Kidney (tissue), 14 donors: Measurements from ENCODE around the gene USP28. TPM values are rescaled to one million over a fixed set of nuclear protein-coding genes. Genes with fewer than 3 reads are reported as not detected.

Experiments
- DNase-seq, 5 donors: peaks; one replicate each; pipeline ENCODE4 v3.0.0-alpha.2; 2013 to 2020
- FAIRE-seq: peaks from 2 replicates; lab custom pipeline; 2012; peaks lifted over from hg19 to GRCh38; lab: Jason Lieb, UNC
- H3K27ac ChIP-seq, 2 donors: one replicate each; pipeline ENCODE4 v1.7.0; 2013; ENCODE audit warnings: low read depth in 2 of 2, low read length in 2 of 2, inconsistent platforms in 1 of 2
- H3K27me3 ChIP-seq: one replicate; pipeline ENCODE4 v1.7.1; 2013; ENCODE audit warnings: low read length, inconsistent platforms; ENCODE audit not compliant: control insufficient read depth, insufficient read depth
- H3K36me3 ChIP-seq, 3 donors: one replicate each; pipeline versions ENCODE4 v1.7.0 to v1.7.1; 2013; ENCODE audit warnings: low read length in 3 of 3, control low read depth in 1 of 3, inconsistent platforms in 1 of 3; ENCODE audit not compliant: insufficient read depth in 3 of 3, control insufficient read depth in 2 of 3
- H3K4me1 ChIP-seq, 3 donors: one replicate each; pipeline versions ENCODE4 v1.7.0 to v1.7.1; 2013; ENCODE audit warnings: low read length in 3 of 3, inconsistent platforms in 1 of 3, low read depth in 1 of 3; ENCODE audit not compliant: control insufficient read depth in 2 of 3, insufficient read depth in 2 of 3
- H3K4me3 ChIP-seq, 3 donors: one replicate each; pipeline versions ENCODE4 v1.7.0 to v1.8.1; 2013; ENCODE audit warnings: low read length in 3 of 3, control low read depth in 1 of 3, inconsistent platforms in 1 of 3
- H3K9ac ChIP-seq, 3 donors: one replicate each; pipeline versions ENCODE4 v1.7.0 to v1.7.1; 2013; ENCODE audit warnings: low read length in 3 of 3, control low read depth in 1 of 3, inconsistent platforms in 1 of 3
- H3K9me3 ChIP-seq, 3 donors: one replicate each; pipeline versions ENCODE4 v1.7.0 to v1.7.1; 2013; ENCODE audit warnings: low read length in 3 of 3, control low read depth in 1 of 3, inconsistent platforms in 1 of 3; ENCODE audit not compliant: control insufficient read depth in 2 of 3, insufficient read depth in 1 of 3
- CTCF ChIP-seq: IDR thresholded peaks from 3 replicates; pipeline ENCODE4 v1.5.1; 2012; ENCODE audit warnings: mild to moderate bottlenecking, moderate library complexity, borderline replicate concordance; ENCODE audit not compliant: insufficient read depth; ENCODE audit errors: extremely low read depth
- intact Hi-C: fragments of 100-400 bp; cut with DNase I; formaldehyde crosslinking; loops from one replicate; pipeline ENCODE4 v1.11.1; 2022
- polyA plus RNA-seq: library from polyadenylated mRNA; stranded (reverse); fragments of 350-450 nt; fragmentation: Illumina TruSeq; extraction: RNeasy Lipid Tissue Mini Kit (QIAGEN cat#74804); gene quantifications from one replicate; pipeline ENCODE4 v1.2.3, GENCODE V29; 2014; ENCODE audit warnings: low read depth, low replicate concordance; ENCODE audit not compliant: insufficient read depth
- total RNA-seq: library from RNA; stranded (reverse); fragmentation: NEBNext Ultra II Directional; extraction: Animal tissue kit (Norgen Biotek cat#: 25700); gene quantifications from one replicate; pipeline ENCODE4 v1.2.1, GENCODE V29; 2021
- donor health status: control.
- donor health status: control.
- donor health status: control.
- donor health status: control.
- donor health status: control.
- donor health status: DM: yes; HTN: yes; CAD: no.
- donor health status: Normal renal cell carcinoma (clear cell type).

USP28 gene
- total and polyA plus RNA-seq, 2 donors from 2014 or later, result 5.3 to 19.4 TPM

- FAIRE-seq, result no peak
Measured at GRCh38 chr11:113806406-113806805, 69.0 kb downstream of the USP28 start.

DNA sequence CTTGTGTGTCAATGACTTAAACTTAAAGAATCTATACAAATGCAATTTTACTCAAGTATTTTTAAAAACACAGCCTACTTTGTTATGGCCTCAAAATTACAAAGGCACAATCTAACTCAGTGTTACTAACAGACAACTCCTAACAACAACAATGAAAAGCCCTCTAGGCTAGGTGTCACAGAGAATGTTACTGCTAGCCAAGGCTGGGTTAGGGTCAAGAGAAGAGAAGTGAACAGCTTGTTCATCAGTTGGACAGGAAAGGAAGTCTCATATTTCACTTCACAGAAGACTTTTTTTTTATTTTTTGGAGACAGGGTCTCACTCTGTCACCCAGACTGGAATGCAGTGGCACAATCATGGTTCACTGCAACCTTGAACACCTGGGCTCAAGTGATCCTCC lies 69.7 kb downstream of the USP28 start:
- no peak for TF ChIP-seq CTCF
- H3K27ac ChIP-seq, result no peak overlapping the region
- no peak overlapping the region for H3K9ac ChIP-seq
- H3K27me3 ChIP-seq, result no peaks in the 10 kb centered on the region
- no peaks in the 10 kb centered on the region for H3K9me3 ChIP-seq
- no peak overlapping the region for H3K4me3 ChIP-seq
- FAIRE-seq (no peak), DNase-seq (no peak)
- intact Hi-C loops, result no loop called here
- H3K36me3 ChIP-seq, result peaks cover 0 to 37% (median 19%) of the 10 kb centered on the region in 3 donors
- no peaks in the 10 kb centered on the region for H3K4me1 ChIP-seq

More at GRCh38 chr11:113806406-113806805, 69.0 kb downstream of the USP28 start:
- no peak overlapping the region for H3K27ac ChIP-seq
- no peaks in the 10 kb centered on the region for H3K27me3 ChIP-seq
- peak in 3 of 5 donors; percentile 12 to 27 (median 17) for DNase-seq
- intact Hi-C loops, result no loop called here
- no peaks in the 10 kb centered on the region for H3K9me3 ChIP-seq
- no peak overlapping the region for H3K4me3 ChIP-seq
- peak; percentile 24 for TF ChIP-seq CTCF
- H3K36me3 ChIP-seq, result peaks cover 0 to 35% (median 16%) of the 10 kb centered on the region in 3 donors
- no peaks in the 10 kb centered on the region for H3K4me1 ChIP-seq
- H3K9ac ChIP-seq, result no peak overlapping the region

- Histone ChIP-seq H3K36me3 (peaks cover 0 to 29% (median 13%) of the 10 kb centered on the region in 3 donors), H3K4me1 (no peaks in the 10 kb centered on the region), H3K9me3 (no peaks in the 10 kb centered on the region), H3K4me3 (no peak overlapping the region), H3K27ac (no peak overlapping the region), H3K27me3 (no peaks in the 10 kb centered on the region), H3K9ac (no peak overlapping the region)
- intact Hi-C loops, result no loop called here
- no peak for FAIRE-seq
- TF ChIP-seq CTCF, result no peak
- DNase-seq, result no peak
Measured at GRCh38 chr11:113802621-113803020, 72.8 kb downstream of the USP28 start.

GRCh38 chr11:113796663-113797259 lies 78.6 kb downstream of the USP28 start:
- Histone ChIP-seq H3K4me3 (no peak overlapping the region), H3K9ac (no peak overlapping the region), H3K9me3 (no peaks in the 10 kb centered on the region), H3K27me3 (no peaks in the 10 kb centered on the region), H3K36me3 (peaks cover 0 to 9% (median 6%) of the 10 kb centered on the region in 3 donors), H3K27ac (no peak overlapping the region), H3K4me1 (no peaks in the 10 kb centered on the region)
- DNase-seq (peak in 2 of 5 donors; percentile 42 to 59), FAIRE-seq (no peak)
- peak; percentile 43 for TF ChIP-seq CTCF
- intact Hi-C loops, result no loop called here
